Urothelium cell line (cell line): ENCODE results near the gene ALG3.

Experiments
- DNase-seq: peaks from one replicate; pipeline ENCODE4 v3.0.0; 2011; ENCODE audit warnings: low spot score, mixed read lengths
- FAIRE-seq: peaks from 2 replicates; lab custom pipeline; 2011; peaks lifted over from hg19 to GRCh38; lab: Jason Lieb, UNC

The ALG3 gene

GRCh38 chr3:184200825-184201224 is 47.9 kb downstream of the ALG3 start:
- DNase-seq (no peak), FAIRE-seq (no peak)

GRCh38 chr3:184198509-184198908 is 50.3 kb downstream of the ALG3 start:
- FAIRE-seq, result no peak

GRCh38 chr3:184196536-184196935 is 52.2 kb downstream of the ALG3 start:
- FAIRE-seq, result no peak

More at GRCh38 chr3:184198509-184198908, 50.3 kb downstream of the ALG3 start:
- DNase-seq, result no peak

GRCh38 chr3:184193991-184194539 is 54.7 kb downstream of the ALG3 start:
- FAIRE-seq (no peak), DNase-seq (no peak)

More at GRCh38 chr3:184196536-184196935, 52.2 kb downstream of the ALG3 start:
- DNase-seq, result no peak

- DNase-seq (no peak), FAIRE-seq (no peak)
Measured at GRCh38 chr3:184192889-184193288, 55.9 kb downstream of the ALG3 start.
